ENCODE data around the gene TMEM198. TPM values are rescaled to one million over a fixed set of nuclear protein-coding genes. Genes with fewer than 3 reads are reported as not detected.

TMEM198 gene
- total and polyA plus RNA-seq, 9 of the 15 experiments (the other 6 are each of a cell fraction or from before 2014, with no cell fraction given), result 0.03 to 3.8 (median 1.0) TPM

- TF ChIP-seq NRF1 (conservative IDR thresholded peaks at IDR 0.05 in 1 of 2, IDR thresholded peaks at IDR 0.05 in 1 of 2), result peak; percentile 80 to 83
- TF ChIP-seq VEZF1 (CRISPR knock-in tag; IDR thresholded peaks at IDR 0.05), result peak; percentile 58; the same call in 1 of the 2 replicates
- TF ChIP-seq SMC3 (conservative IDR thresholded peaks at IDR 0.05; ENCODE audit: insufficient read depth, low read depth, low read length), result peak; percentile 99
- peak in 1 of 2 experiments; percentile 86; a peak in 3 of 4 replicates for TF ChIP-seq MAZ (CRISPR knock-in tag; conservative IDR thresholded peaks at IDR 0.05 in 1 of 2, IDR thresholded peaks at IDR 0.05 in 1 of 2)
- TF ChIP-seq MTA3 (IDR thresholded peaks at IDR 0.05; ENCODE audit: borderline replicate concordance), result 0 out of 2 replicates have a peak, but pooled peaks have one; percentile 13
- TF ChIP-seq SP1 (CRISPR knock-in tag; IDR thresholded peaks at IDR 0.05), result peak; percentile 59
These were observed 13.5 kb upstream of the TMEM198 start (continued) for GRCh38 chr2:219530048-219530963.

All from K562 (cell line).